ENCODE data around the gene DYDC2.

DYDC2 gene

GRCh38 chr10:80372675-80373074 is 16.1 kb downstream of the DYDC2 start:
- no peak for DNase-seq (ENCODE audit: low read depth)

GRCh38 chr10:80373502-80373901 is 16.9 kb downstream of the DYDC2 start:
- DNase-seq (ENCODE audit: low read depth): no peak

GRCh38 chr10:80379701-80380100 is 23.1 kb downstream of the DYDC2 start:
- no peak for DNase-seq (ENCODE audit: low read depth)

- DNase-seq (ENCODE audit: low read depth): no peak
Measured at GRCh38 chr10:80380185-80380584, 23.6 kb downstream of the DYDC2 start.

- peak; percentile 34 for DNase-seq (ENCODE audit: low read depth)
Measured at GRCh38 chr10:80382989-80383388, 26.4 kb downstream of the DYDC2 start.

- DNase-seq (ENCODE audit: low read depth): no peak
Measured at GRCh38 chr10:80390740-80391139, 34.2 kb downstream of the DYDC2 start.

- peak; percentile 65 for DNase-seq (ENCODE audit: low read depth)
Measured at GRCh38 chr10:80392250-80392649, 35.7 kb downstream of the DYDC2 start.

GRCh38 chr10:80394358-80394916 is 37.9 kb downstream of the DYDC2 start:
- DNase-seq (ENCODE audit: low read depth): no peak

- no peak for DNase-seq (ENCODE audit: low read depth)
Measured at GRCh38 chr10:80397014-80397413, 40.4 kb downstream of the DYDC2 start.

- no peak for DNase-seq (ENCODE audit: low read depth)
Measured at GRCh38 chr10:80400136-80400804, 43.7 kb downstream of the DYDC2 start.

GRCh38 chr10:80405035-80405434 is 48.5 kb downstream of the DYDC2 start:
- DNase-seq (ENCODE audit: low read depth): no peak

- peak; percentile 52 for DNase-seq (ENCODE audit: low read depth)
Measured at GRCh38 chr10:80405626-80406025, 49.0 kb downstream of the DYDC2 start.

- DNase-seq (ENCODE audit: low read depth): no peak
Measured at GRCh38 chr10:80406204-80406603, 49.6 kb downstream of the DYDC2 start.

- no peak for DNase-seq (ENCODE audit: low read depth)
Measured at GRCh38 chr10:80407812-80408241, 51.2 kb downstream of the DYDC2 start.

GRCh38 chr10:80408242-80409101 is 51.9 kb downstream of the DYDC2 start, which contains the start of gene PRXL2A:
TSS of gene PRXL2A (plus strand) at chr10:80408551. CDS start at chr10:80420468, 11,917 bp downstream.
- peak; percentile 46 for DNase-seq (ENCODE audit: low read depth)

- DNase-seq (ENCODE audit: low read depth): no peak
Measured at GRCh38 chr10:80409121-80409520, 52.5 kb downstream of the DYDC2 start.

GRCh38 chr10:80410122-80410521 is 53.5 kb downstream of the DYDC2 start:
- no peak for DNase-seq (ENCODE audit: low read depth)

- DNase-seq (ENCODE audit: low read depth): no peak
Measured at GRCh38 chr10:80410578-80411145, 54.1 kb downstream of the DYDC2 start.

- DNase-seq (ENCODE audit: low read depth): no peak
Measured at GRCh38 chr10:80411267-80411668, 54.7 kb downstream of the DYDC2 start.

- no peak for DNase-seq (ENCODE audit: low read depth)
Measured at GRCh38 chr10:80411681-80412220, 55.2 kb downstream of the DYDC2 start.

GRCh38 chr10:80412486-80412885 is 55.9 kb downstream of the DYDC2 start:
- no peak for DNase-seq (ENCODE audit: low read depth)

- peak; percentile 62 for DNase-seq (ENCODE audit: low read depth)
Measured at GRCh38 chr10:80413271-80413996, 56.9 kb downstream of the DYDC2 start.

Data from iris pigment epithelial cell (primary cell).